BE2C (cell line): ENCODE results near the gene NPHP1.
A peak's percentile ranks its signal among the peaks of the same experiment; 100 is the strongest.
"Not testable (repeated sequence)": the region's sequence is repeated elsewhere in the genome, so short reads cannot be mapped to it uniquely, and the experiment has no call there.

Experiments used
- DNase-seq: peaks from one replicate; pipeline ENCODE4 v3.0.0-alpha.2; 2020
- H3K27me3 ChIP-seq: fragments of 250-450 bp; sonication (Bioruptor Pico); 2 replicates; pipeline ENCODE4 v1.5.1; 2020; ENCODE audit warnings: mild to moderate bottlenecking
- H3K36me3 ChIP-seq: fragments of 250-450 bp; sonication (Bioruptor Pico); 2 replicates; pipeline ENCODE4 v1.5.1; 2020; ENCODE audit warnings: mild to moderate bottlenecking
- H3K4me1 ChIP-seq: fragments of 250-450 bp; sonication (Bioruptor Pico); 2 replicates; pipeline ENCODE4 v1.5.1; 2020
- H3K4me3 ChIP-seq: 2 replicates; pipeline ENCODE4 v1.5.1; 2011; ENCODE audit warnings: low read depth, low read length
- H3K9me3 ChIP-seq: fragments of 250-450 bp; sonication (Bioruptor Pico); 2 replicates; pipeline ENCODE4 v1.5.1; 2020
- CTCF ChIP-seq: IDR thresholded peaks from 2 replicates; pipeline ENCODE4 v1.5.1; 2012; ENCODE audit warnings: mild to moderate bottlenecking, low read depth, low read length

NPHP1 gene

GRCh38 chr2:110105183-110105582, 99.6 kb downstream of the NPHP1 start:
- Histone ChIP-seq H3K4me3 (no peak overlapping the region), H3K9me3 (no peaks in the 10 kb centered on the region), H3K4me1 (no peaks in the 10 kb centered on the region), H3K27me3 (no peaks in the 10 kb centered on the region), H3K36me3 (no peaks in the 10 kb centered on the region)
- no peak for TF ChIP-seq CTCF
- no peak for DNase-seq

- no peaks in the 10 kb centered on the region for H3K9me3 ChIP-seq
- no peak for TF ChIP-seq CTCF
- H3K36me3 ChIP-seq, result no peaks in the 10 kb centered on the region
- no peak for DNase-seq
- H3K4me1 ChIP-seq, result no peaks in the 10 kb centered on the region
- no peaks in the 10 kb centered on the region for H3K27me3 ChIP-seq
- H3K4me3 ChIP-seq, result no peak overlapping the region
Observed at GRCh38 chr2:110104025-110104771, 100.6 kb downstream of the NPHP1 start.

- TF ChIP-seq CTCF, result no peak
- no peak for DNase-seq
- no peaks in the 10 kb centered on the region for H3K9me3 ChIP-seq
- H3K36me3 ChIP-seq, result no peaks in the 10 kb centered on the region
- H3K27me3 ChIP-seq, result no peaks in the 10 kb centered on the region
- H3K4me3 ChIP-seq, result no peak overlapping the region
- no peaks in the 10 kb centered on the region for H3K4me1 ChIP-seq
Observed at GRCh38 chr2:110103061-110103961, 101.5 kb downstream of the NPHP1 start.

GRCh38 chr2:110101901-110102803, 102.7 kb downstream of the NPHP1 start:
- Histone ChIP-seq H3K36me3 (no peaks in the 10 kb centered on the region), H3K27me3 (no peaks in the 10 kb centered on the region), H3K4me3 (no peak overlapping the region), H3K9me3 (no peaks in the 10 kb centered on the region), H3K4me1 (no peaks in the 10 kb centered on the region)
- no peak for DNase-seq
- TF ChIP-seq CTCF, result no peak

GRCh38 chr2:110101280-110101844, 103.5 kb downstream of the NPHP1 start:
- Histone ChIP-seq H3K9me3 (no peaks in the 10 kb centered on the region), H3K36me3 (no peaks in the 10 kb centered on the region), H3K4me3 (no peak overlapping the region), H3K4me1 (no peaks in the 10 kb centered on the region), H3K27me3 (no peaks in the 10 kb centered on the region)
- TF ChIP-seq CTCF, result no peak
- peak; percentile 50 for DNase-seq

- not testable (repeated sequence) for H3K4me3 ChIP-seq, DNase-seq, H3K27me3 ChIP-seq, H3K9me3 ChIP-seq, H3K36me3 ChIP-seq, H3K4me1 ChIP-seq
Observed at GRCh38 chr2:110100880-110101279, 103.9 kb downstream of the NPHP1 start.
